SK-N-SH (cell line): ENCODE results near the gene DAB2IP. TPM values are rescaled to one million over a fixed set of nuclear protein-coding genes. Genes with fewer than 3 reads are reported as not detected.

Source experiments
- CTCF ChIA-PET: fragments of 300-600, 350-600 bp; formaldehyde crosslinking; extraction: SDS; loops from one replicate; lab custom pipeline; 2021; lab: Yijun Ruan, JAX
- POLR2A ChIA-PET: fragments of 350-600 bp; sonication (Branson Sonifier 250); formaldehyde crosslinking; extraction: SDS; loops from one replicate; lab custom pipeline; 2020; ENCODE audit warnings: antibody characterized with exemption, inconsistent platforms; lab: Yijun Ruan, JAX
- DNase-seq: peaks from one replicate; pipeline ENCODE4 v3.0.0; 2012
- H2AFZ ChIP-seq: fragments of 200-600 bp; sonication (generic); 2 replicates; pipeline ENCODE4 v1.8.1; 2016; ENCODE audit warnings: antibody characterized with exemption, mild to moderate bottlenecking, low read depth
- H3F3A ChIP-seq: fragments of 200-600 bp; sonication (generic); replicated peaks from 2 replicates; pipeline ENCODE3; 2016; ENCODE audit warnings: antibody characterized with exemption, mild to moderate bottlenecking; ENCODE audit not compliant: insufficient read depth
- H3K27ac ChIP-seq, 2 experiments: fragments of 200-500 bp in 1 of 2; fragments of 200-600 bp in 1 of 2; sonication (Bioruptor generic) in 1 of 2; sonication (generic), shearing (Covaris generic) in 1 of 2; 2 replicates each; pipeline versions ENCODE4 v1.5.1 to v1.6.1; 2014 to 2016; ENCODE audit warnings: low read depth in 2 of 2, inconsistent platforms in 1 of 2, low read length in 1 of 2, mild to moderate bottlenecking in 1 of 2, mixed read lengths in 1 of 2
- H3K27me3 ChIP-seq: fragments of 200-600 bp; sonication (generic), shearing (Covaris generic); 2 replicates; pipeline ENCODE4 v1.6.1; 2016; ENCODE audit warnings: mixed run types; ENCODE audit not compliant: insufficient read depth
- H3K36me3 ChIP-seq, 2 experiments: fragments of 200-500 bp in 1 of 2; fragments of 200-600 bp in 1 of 2; sonication (Bioruptor generic) in 1 of 2; sonication (generic) in 1 of 2; replicated peaks in 1 of 2; 2 replicates each; pipeline versions ENCODE3 to v1.5.1; 2014 to 2016; ENCODE audit warnings: low read length in 1 of 2, mild to moderate bottlenecking in 1 of 2; ENCODE audit not compliant: insufficient read depth in 2 of 2, control insufficient read depth in 1 of 2
- H3K4me1 ChIP-seq, 2 experiments: fragments of 200-500 bp in 1 of 2; fragments of 200-600 bp in 1 of 2; sonication (Bioruptor generic) in 1 of 2; sonication (generic), shearing (Covaris generic) in 1 of 2; 2 replicates each; pipeline versions ENCODE4 v1.5.1 to v1.6.1; 2014 to 2016; ENCODE audit warnings: low read depth in 1 of 2, low read length in 1 of 2, mixed run types in 1 of 2; ENCODE audit not compliant: insufficient read depth in 2 of 2, control insufficient read depth in 1 of 2
- H3K4me2 ChIP-seq: fragments of 200-600 bp; sonication (generic), shearing (Covaris generic); 2 replicates; pipeline ENCODE4 v1.6.1; 2017; ENCODE audit warnings: mixed run types
- H3K4me3 ChIP-seq, 2 experiments: fragments of 200-500 bp in 1 of 2; fragments of 200-600 bp in 1 of 2; sonication (Bioruptor generic) in 1 of 2; sonication (generic), shearing (Covaris generic) in 1 of 2; 2 replicates each; pipeline versions ENCODE4 v1.5.1 to v1.8.1; 2014 to 2016; ENCODE audit warnings: low read depth in 2 of 2, inconsistent platforms in 1 of 2, low read length in 1 of 2, mild to moderate bottlenecking in 1 of 2, mixed read lengths in 1 of 2, moderate library complexity in 1 of 2
- H3K79me2 ChIP-seq: fragments of 200-600 bp; sonication (generic); 2 replicates; pipeline ENCODE4 v1.8.1; 2017; ENCODE audit warnings: mild to moderate bottlenecking; ENCODE audit not compliant: insufficient read depth
- H3K9ac ChIP-seq: fragments of 200-600 bp; sonication (generic); 2 replicates; pipeline ENCODE4 v1.6.1; 2017; ENCODE audit warnings: mixed run types
- H3K9me2 ChIP-seq: fragments of 200-600 bp; sonication (generic); 2 replicates; pipeline ENCODE4 v1.6.1; 2017; ENCODE audit warnings: mixed run types
- H3K9me3 ChIP-seq: fragments of 200-600 bp; sonication (generic); 2 replicates; pipeline ENCODE4 v1.6.1; 2017; ENCODE audit warnings: mixed run types, mild to moderate bottlenecking, moderate library complexity
- H4K20me1 ChIP-seq: fragments of 200-600 bp; sonication (generic); 2 replicates; pipeline ENCODE4 v1.6.1; 2017; ENCODE audit warnings: mild to moderate bottlenecking, mixed run types; ENCODE audit not compliant: insufficient read depth
- CHD2 ChIP-seq: fragments of 150-350 bp; IDR thresholded peaks from 2 replicates; pipeline ENCODE4 v1.6.1; 2018; ENCODE audit warnings: low read length; ENCODE audit not compliant: partially characterized antibody
- EP300 ChIP-seq, 2 experiments: IDR thresholded peaks; 2 replicates each; pipeline versions ENCODE4 v1.4.0 to v1.6.1; 2012; ENCODE audit warnings: borderline replicate concordance in 1 of 2, low read depth in 1 of 2, low read length in 1 of 2
- EZH2phosphoT487 ChIP-seq: fragments of 200-600 bp; sonication (generic); IDR thresholded peaks from 2 replicates; pipeline ENCODE4 v1.6.1; 2017; ENCODE audit warnings: low read depth, mixed run types, mild to moderate bottlenecking, antibody characterized with exemption, moderate library complexity, borderline replicate concordance
- FOXJ3 ChIP-seq: sonication (generic); formaldehyde crosslinking; IDR thresholded peaks from 2 replicates; pipeline ENCODE4 v1.5.1; 2020; ENCODE audit warnings: mild to moderate bottlenecking, missing genetic modification reagents
- GATA2 ChIP-seq: sonication (generic); formaldehyde crosslinking; IDR thresholded peaks from 2 replicates; pipeline ENCODE4 v1.5.0; 2020; ENCODE audit warnings: mild to moderate bottlenecking, missing genetic modification reagents
- NFIC ChIP-seq: IDR thresholded peaks from 2 replicates; pipeline ENCODE4 v1.4.0; 2012; ENCODE audit warnings: borderline replicate concordance
- NRF1 ChIP-seq: IDR thresholded peaks from 2 replicates; pipeline ENCODE4 v1.6.1; 2012; ENCODE audit warnings: low read depth, mild to moderate bottlenecking, low read length
- RAD21 ChIP-seq: IDR thresholded peaks from 2 replicates; pipeline ENCODE4 v1.6.1; 2012; ENCODE audit warnings: mild to moderate bottlenecking, low read length
- REST ChIP-seq: IDR thresholded peaks from 2 replicates; pipeline ENCODE4 v1.6.1; 2012; ENCODE audit warnings: mild to moderate bottlenecking, low read depth, low read length, moderate library complexity
- RFX5 ChIP-seq: IDR thresholded peaks from 2 replicates; pipeline ENCODE4 v1.6.1; 2012; ENCODE audit warnings: mild to moderate bottlenecking, improper control_type of control experiment, low read length
- RXRA ChIP-seq: IDR thresholded peaks from 2 replicates; pipeline ENCODE4 v1.4.0; 2012; ENCODE audit warnings: low read depth, mild to moderate bottlenecking, borderline replicate concordance
- SIN3A ChIP-seq: IDR thresholded peaks from 2 replicates; pipeline ENCODE4 v1.6.1; 2012; ENCODE audit warnings: low read depth, mild to moderate bottlenecking, low read length, moderate library complexity, borderline replicate concordance
- USF1 ChIP-seq: IDR thresholded peaks from 2 replicates; pipeline ENCODE4 v1.4.0; 2012; ENCODE audit warnings: low read depth, borderline replicate concordance
- WGBS: methylation state at CpG from one replicate; pipeline ENCODE4 v1.1.6; 2017; ENCODE audit warnings: low lambda C conversion rate; 5-methylcytosine and 5-hydroxymethylcytosine counted together
- polyA plus RNA-seq, 3 experiments: library from polyadenylated mRNA; depleted of rRNA; stranded (reverse); fragments of >200 nt; gene quantifications; 2 replicates each; pipeline ENCODE4 v1.2.3, GENCODE V29; 2012

DAB2IP gene
- polyA plus RNA-seq, 1 of the 3 experiments (the other 2 are of a cell fraction) = 21.4 TPM

GRCh38 chr9:121772600-121773285 lies 121.3 kb downstream of the DAB2IP start (continued):
- TF ChIP-seq REST (no peak), USF1 (no peak), EP300 (IDR thresholded peaks at IDR 0.05; ENCODE audit: borderline replicate concordance in 1 of 2, low read depth in 1 of 2, low read length in 1 of 2) (no peak)

- CTCF ChIA-PET = no interaction called here
- H3K36me3 ChIP-seq = peaks cover 48 to 70% of the 10 kb centered on the region in 2 experiments
Measured at GRCh38 chr9:121773286-121773953, 122.0 kb downstream of the DAB2IP start.

More at GRCh38 chr9:121773286-121773953, 122.0 kb downstream of the DAB2IP start:
- peaks cover 18% of the 10 kb centered on the region for H3F3A ChIP-seq
- H3K4me2 ChIP-seq = no peak overlapping the region
- 0 out of 2 replicates have a peak, but pooled peaks cover 6% of the 10 kb centered on the region for H3K9me3 ChIP-seq
- no peak overlapping the region for H3K9ac ChIP-seq
- no peak for DNase-seq
- H3K27me3 ChIP-seq = no peaks in the 10 kb centered on the region
- peaks cover 0 to 21% of the 10 kb centered on the region in 2 experiments; a peak in 2 of 4 replicates for H3K4me1 ChIP-seq
- 96% methylated on average over 7 of the region's 18 CpGs for WGBS
- no peak overlapping the region for H2AFZ ChIP-seq
- no peaks in the 10 kb centered on the region; the same call in none of the 2 replicates for H3K79me2 ChIP-seq
- no peak overlapping the region for H3K27ac ChIP-seq
- H3K4me3 ChIP-seq = no peak overlapping the region
- H4K20me1 ChIP-seq = no peaks in the 10 kb centered on the region
- H3K9me2 ChIP-seq = no peaks in the 10 kb centered on the region
- POLR2A ChIA-PET = no interaction called here
- TF ChIP-seq FOXJ3 (CRISPR knock-in tag) (no peak), EZH2phosphoT487 (no peak), RXRA (no peak), CHD2 (no peak), NFIC (no peak), REST (no peak), SIN3A (no peak), GATA2 (CRISPR knock-in tag) (no peak), RAD21 (no peak), RFX5 (no peak), NRF1 (no peak)
- TF ChIP-seq, all 33 proteins: peak for 0
